Esophagus (tissue), 2 donors: Measurements from ENCODE around the gene FER. TPM values are rescaled to one million over a fixed set of nuclear protein-coding genes. Genes with fewer than 3 reads are reported as not detected.
"Not testable (repeated sequence)": the region's sequence is repeated elsewhere in the genome, so short reads cannot be mapped to it uniquely, and the experiment has no call there.

Experiments
- H3K27ac ChIP-seq, 2 donors: one replicate each; pipeline ENCODE4 v1.5.1; 2013; ENCODE audit warnings: low read depth in 2 of 2, mild to moderate bottlenecking in 2 of 2, inconsistent platforms in 1 of 2, low read length in 1 of 2, moderate library complexity in 1 of 2
- H3K27me3 ChIP-seq, 2 donors: one replicate each; pipeline ENCODE4 v1.6.1; 2013; ENCODE audit warnings: low read length in 2 of 2, control low read depth in 1 of 2, mild to moderate bottlenecking in 1 of 2; ENCODE audit not compliant: insufficient read depth in 2 of 2, control insufficient read depth in 1 of 2
- H3K36me3 ChIP-seq, 2 donors: one replicate each; pipeline ENCODE4 v1.6.1; 2013; ENCODE audit warnings: low read length in 1 of 2; ENCODE audit not compliant: control insufficient read depth in 2 of 2, insufficient read depth in 2 of 2
- H3K4me1 ChIP-seq, 2 donors: one replicate each; pipeline ENCODE4 v1.6.1; 2013; ENCODE audit warnings: low read length in 1 of 2; ENCODE audit not compliant: control insufficient read depth in 2 of 2, insufficient read depth in 2 of 2
- H3K4me3 ChIP-seq, 2 donors: one replicate each; pipeline ENCODE4 v1.5.1; 2013; ENCODE audit warnings: low read length in 2 of 2, mild to moderate bottlenecking in 2 of 2, low read depth in 1 of 2, moderate library complexity in 1 of 2
- H3K9me3 ChIP-seq, 2 donors: one replicate each; pipeline ENCODE4 v1.6.1; 2013; ENCODE audit warnings: mild to moderate bottlenecking in 2 of 2, low read depth in 1 of 2, low read length in 1 of 2, moderate library complexity in 1 of 2; ENCODE audit not compliant: control insufficient read depth in 2 of 2, insufficient read depth in 1 of 2
- WGBS, 2 donors: extraction: QIAGEN DNeasy Blood & Tissue Kit; methylation state at CpG; one replicate each; pipeline ENCODE4 v1.1.7; 2013; 5-methylcytosine and 5-hydroxymethylcytosine counted together
- polyA plus RNA-seq, 2 donors: library from polyadenylated mRNA; stranded (reverse); fragments of 200-250 nt; gene quantifications; one replicate each; pipeline ENCODE4 v1.2.3, GENCODE V29; 2013
- donor health status: healthy with polysubstance abuse.
- donor health status: Bipolar disorder and iron deficiency.

FER gene
- polyA plus RNA-seq = 1 to 10 TPM; 3.2 to 5.1 TPM

DNA sequence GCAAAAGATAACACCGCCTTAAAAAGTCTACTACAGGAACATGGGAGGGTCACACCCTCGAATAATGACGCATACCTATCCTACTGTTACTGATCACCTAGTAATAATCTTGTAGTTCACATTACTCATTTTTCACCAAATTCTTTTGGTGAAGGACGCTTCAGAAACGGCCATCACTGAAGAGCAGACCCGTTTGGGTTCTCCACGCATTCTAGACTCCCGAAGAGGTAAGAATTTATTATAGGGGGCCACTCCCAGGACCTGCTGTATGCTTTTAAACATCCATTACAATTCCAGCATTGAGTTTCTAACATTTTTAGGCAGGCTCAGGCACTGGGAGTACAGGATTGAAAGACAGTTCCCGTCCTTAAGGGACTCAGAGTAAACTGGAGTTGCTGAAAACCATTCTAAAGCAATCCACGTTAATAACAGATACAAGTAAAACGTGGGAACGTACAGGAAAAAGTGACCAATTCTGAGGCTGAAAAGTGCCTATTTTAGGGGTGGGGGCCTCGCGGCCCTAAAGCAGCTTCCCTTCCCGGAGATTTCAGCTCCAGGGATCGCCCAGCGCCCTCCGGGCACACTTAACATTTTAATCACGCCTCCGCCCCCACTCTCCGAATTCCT, at the start of gene FER:
Gene FER, plus strand, starts transcription at position 124 of the 627 bp plus-strand sequence. CDS start 50,286 bp downstream, outside the sequence.
- no peaks in the 10 kb centered on the region for H3K9me3 ChIP-seq
- H3K4me3 ChIP-seq = peak within 1 kb of the TSS; percentile 69 to 87
- peak within 1 kb of the TSS; percentile 93 to 99 for H3K27ac ChIP-seq
- 0 to 1% methylated on average over 21 of the region's 21 CpGs for WGBS, 2 donors
- no peaks in the 10 kb centered on the region for H3K36me3 ChIP-seq
- H3K27me3 ChIP-seq = no peaks in the 10 kb centered on the region
- no peaks in the 10 kb centered on the region for H3K4me1 ChIP-seq

DNA sequence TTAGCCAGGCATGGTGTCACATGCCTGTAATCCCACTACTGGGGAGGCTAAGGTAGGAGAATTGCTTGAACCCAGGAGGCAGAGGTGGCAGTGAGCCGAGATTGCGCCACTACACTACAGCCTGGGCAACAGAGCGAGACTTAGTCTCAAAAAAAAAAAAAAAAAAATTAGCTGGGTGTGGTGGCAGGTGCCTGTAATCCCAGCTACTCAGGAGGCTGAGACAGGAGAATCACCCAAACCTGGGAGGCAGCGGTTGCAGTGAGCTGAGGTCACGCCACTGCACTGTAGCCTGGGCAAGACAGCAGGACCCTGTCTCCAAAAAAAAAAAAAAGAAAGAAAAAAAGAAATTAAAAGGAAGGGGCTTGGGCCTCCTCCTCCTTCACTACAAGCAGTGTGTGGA, 47.3 kb upstream of the FER start:
- H3K36me3 ChIP-seq, H3K27me3 ChIP-seq, H3K4me1 ChIP-seq, H3K4me3 ChIP-seq, H3K27ac ChIP-seq, H3K9me3 ChIP-seq: not testable (repeated sequence)
- WGBS, 2 donors = 95% methylated on average over 5 of the region's 5 CpGs

DNA sequence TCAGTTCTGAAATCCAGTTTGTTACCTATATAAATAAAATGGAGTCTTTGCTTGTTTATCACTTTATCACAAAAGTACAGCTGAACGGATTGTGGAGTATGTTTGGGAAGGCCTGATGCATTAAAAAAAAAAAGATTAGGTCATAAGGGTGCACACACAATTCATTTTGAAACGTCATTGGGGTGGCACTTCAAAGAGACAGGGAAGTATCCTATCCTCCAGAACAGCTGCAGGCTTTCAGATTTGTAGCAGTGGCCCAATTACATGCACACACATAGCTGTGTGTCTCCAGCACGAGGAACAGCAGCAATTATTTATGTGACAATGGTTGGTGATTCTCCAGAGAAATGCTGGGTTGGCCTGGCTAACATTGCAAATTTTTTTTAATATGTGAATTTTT, 46.8 kb upstream of the FER start:
- H3K4me3 ChIP-seq = no peak overlapping the region
- no peaks in the 10 kb centered on the region for H3K27me3 ChIP-seq
- H3K4me1 ChIP-seq = no peaks in the 10 kb centered on the region
- no peaks in the 10 kb centered on the region for H3K9me3 ChIP-seq
- no peaks in the 10 kb centered on the region for H3K36me3 ChIP-seq
- no peak overlapping the region for H3K27ac ChIP-seq
- 34 to 38% methylated on average over 3 of the region's 3 CpGs for WGBS, 2 donors

DNA sequence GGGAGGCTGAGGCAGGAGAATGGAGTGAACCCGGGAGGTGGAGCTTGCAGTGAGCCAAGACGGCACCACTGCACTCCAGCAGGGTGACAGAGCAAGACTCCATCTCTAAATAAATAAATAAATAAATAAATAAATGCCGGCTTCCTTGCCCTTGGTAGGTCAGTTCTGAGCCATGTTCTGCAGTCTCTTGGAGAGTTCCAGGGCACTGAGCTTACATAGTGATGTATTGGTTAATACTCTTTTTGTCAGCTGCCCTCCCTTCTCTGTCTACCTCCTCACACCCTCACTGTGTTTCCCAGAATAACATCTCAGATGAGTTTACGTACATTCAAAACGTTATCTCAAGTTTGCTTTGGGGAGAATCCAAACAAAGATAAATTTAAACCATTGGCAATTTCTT, 45.2 kb upstream of the FER start:
- Histone ChIP-seq H3K4me1 (no peaks in the 10 kb centered on the region), H3K36me3 (no peaks in the 10 kb centered on the region), H3K27me3 (no peaks in the 10 kb centered on the region), H3K9me3 (no peaks in the 10 kb centered on the region), H3K4me3 (no peak overlapping the region), H3K27ac (no peak overlapping the region)
- WGBS, 2 donors = 80 to 85% methylated on average over 5 of the region's 5 CpGs

DNA sequence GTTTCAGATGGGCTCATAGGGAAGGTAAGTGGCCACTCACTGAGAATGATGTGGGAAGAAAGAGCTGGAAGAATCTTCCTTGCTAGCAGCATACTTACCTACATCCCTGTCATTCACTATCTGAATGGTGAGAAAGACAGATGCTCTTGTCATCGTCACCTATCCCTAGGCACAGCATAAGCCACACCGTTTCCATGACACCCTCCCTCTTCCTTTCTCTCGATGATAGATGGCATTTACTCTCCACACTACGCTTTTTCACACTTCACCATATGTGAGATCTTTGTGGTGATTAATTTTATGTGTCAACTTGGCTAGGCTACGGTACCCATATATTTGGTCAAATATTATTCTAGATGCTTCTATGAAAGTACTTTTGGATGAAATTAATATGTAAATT, 44.4 kb upstream of the FER start:
- Histone ChIP-seq H3K9me3 (no peaks in the 10 kb centered on the region), H3K4me1 (no peaks in the 10 kb centered on the region), H3K27ac (no peak overlapping the region), H3K36me3 (no peaks in the 10 kb centered on the region), H3K4me3 (no peak overlapping the region), H3K27me3 (no peaks in the 10 kb centered on the region)
- 66 to 70% methylated on average over 5 of the region's 5 CpGs for WGBS, 2 donors

DNA sequence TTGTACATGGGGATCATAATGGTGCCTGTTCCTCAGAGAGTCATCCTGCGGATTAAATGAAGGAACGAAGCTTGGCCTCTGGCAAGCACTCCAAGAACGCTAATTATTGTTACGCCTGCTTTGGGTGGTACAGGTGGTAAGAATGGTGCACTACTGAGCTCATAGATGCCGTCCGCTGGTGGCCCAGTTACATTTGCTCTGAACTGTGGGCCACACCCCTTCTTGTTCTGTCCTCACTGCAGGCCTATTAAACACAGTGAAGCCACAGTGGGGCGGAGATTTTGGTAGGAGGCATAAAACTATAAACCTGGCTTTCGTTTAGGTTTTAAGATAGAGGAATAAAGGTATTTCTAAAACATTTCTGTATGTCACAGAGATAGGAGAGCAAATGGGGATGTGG, 40.6 kb upstream of the FER start:
- Histone ChIP-seq H3K4me1 (no peaks in the 10 kb centered on the region), H3K9me3 (no peaks in the 10 kb centered on the region), H3K27ac (no peak overlapping the region), H3K27me3 (no peaks in the 10 kb centered on the region), H3K36me3 (no peaks in the 10 kb centered on the region), H3K4me3 (no peak overlapping the region)
- 93 to 94% methylated on average over 8 of the region's 8 CpGs for WGBS, 2 donors

DNA sequence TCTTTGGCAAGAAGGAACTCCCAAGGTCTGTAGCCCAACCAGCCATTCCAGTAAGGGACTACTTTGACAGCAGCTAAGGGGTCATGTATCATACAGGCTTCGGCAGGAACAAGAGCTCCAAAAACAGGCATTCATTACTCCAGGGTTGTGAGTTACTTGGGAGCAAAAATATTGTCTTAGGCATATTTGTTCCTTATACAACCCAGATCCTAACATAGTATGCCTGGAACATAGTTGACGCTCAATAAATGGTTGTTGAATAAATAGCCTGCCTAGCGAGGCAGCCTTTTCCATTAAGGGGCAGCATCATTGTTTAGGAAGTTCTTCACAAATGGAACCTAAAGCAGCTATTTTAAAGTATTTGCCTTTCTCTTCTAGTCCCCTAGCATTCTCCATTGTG, 35.8 kb upstream of the FER start:
- Histone ChIP-seq H3K27ac (no peak overlapping the region), H3K27me3 (no peaks in the 10 kb centered on the region), H3K4me3 (no peak overlapping the region), H3K36me3 (no peaks in the 10 kb centered on the region), H3K4me1 (no peaks in the 10 kb centered on the region), H3K9me3 (no peaks in the 10 kb centered on the region)
- WGBS, 2 donors = 71 to 72% methylated on average over 3 of the region's 3 CpGs

DNA sequence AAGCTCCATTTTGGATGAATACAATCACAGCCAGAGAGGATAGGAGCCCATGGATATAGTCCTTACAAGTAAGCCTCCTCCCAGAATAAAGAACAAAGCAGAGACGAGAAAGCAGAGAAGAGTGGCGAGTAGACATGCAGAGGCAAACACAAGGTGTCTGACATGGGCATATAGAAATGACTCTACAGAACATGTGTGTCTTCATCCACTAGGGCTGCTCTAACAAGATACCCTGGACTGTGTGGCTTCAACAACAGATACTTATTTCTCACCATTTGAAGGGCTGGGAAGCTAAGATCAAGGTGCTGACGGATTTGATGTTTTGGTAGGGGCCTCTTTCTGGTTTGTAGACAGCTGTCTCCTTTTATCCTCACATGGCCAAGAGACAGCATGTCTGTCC, 32.3 kb upstream of the FER start:
- Histone ChIP-seq H3K27ac (no peak overlapping the region), H3K27me3 (no peaks in the 10 kb centered on the region), H3K4me3 (no peak overlapping the region), H3K9me3 (no peaks in the 10 kb centered on the region), H3K36me3 (no peaks in the 10 kb centered on the region), H3K4me1 (no peaks in the 10 kb centered on the region)
- 76 to 82% methylated on average over 3 of the region's 3 CpGs for WGBS, 2 donors

DNA sequence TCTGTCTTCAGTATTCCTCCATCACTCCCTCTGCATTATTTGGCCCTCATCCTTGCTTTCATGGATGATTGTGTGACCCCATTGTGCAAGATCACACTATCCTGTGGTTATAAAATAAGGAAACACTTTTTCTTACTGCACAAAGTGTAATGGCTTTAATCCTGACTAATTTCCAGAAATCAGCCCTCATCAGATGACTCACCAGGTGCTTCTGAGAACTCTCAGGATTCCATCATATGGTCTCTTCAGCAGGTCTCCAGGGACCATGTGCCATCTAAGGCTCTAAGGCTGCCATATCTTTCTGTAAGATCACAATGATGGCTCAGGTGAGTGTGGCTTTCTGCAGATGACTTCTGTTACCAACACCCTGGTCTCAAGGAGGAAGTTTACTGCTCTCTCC, 27.3 kb upstream of the FER start:
- Histone ChIP-seq H3K36me3 (no peaks in the 10 kb centered on the region), H3K27me3 (no peaks in the 10 kb centered on the region), H3K4me1 (no peaks in the 10 kb centered on the region), H3K9me3 (no peaks in the 10 kb centered on the region), H3K27ac (no peak overlapping the region), H3K4me3 (no peak overlapping the region)

DNA sequence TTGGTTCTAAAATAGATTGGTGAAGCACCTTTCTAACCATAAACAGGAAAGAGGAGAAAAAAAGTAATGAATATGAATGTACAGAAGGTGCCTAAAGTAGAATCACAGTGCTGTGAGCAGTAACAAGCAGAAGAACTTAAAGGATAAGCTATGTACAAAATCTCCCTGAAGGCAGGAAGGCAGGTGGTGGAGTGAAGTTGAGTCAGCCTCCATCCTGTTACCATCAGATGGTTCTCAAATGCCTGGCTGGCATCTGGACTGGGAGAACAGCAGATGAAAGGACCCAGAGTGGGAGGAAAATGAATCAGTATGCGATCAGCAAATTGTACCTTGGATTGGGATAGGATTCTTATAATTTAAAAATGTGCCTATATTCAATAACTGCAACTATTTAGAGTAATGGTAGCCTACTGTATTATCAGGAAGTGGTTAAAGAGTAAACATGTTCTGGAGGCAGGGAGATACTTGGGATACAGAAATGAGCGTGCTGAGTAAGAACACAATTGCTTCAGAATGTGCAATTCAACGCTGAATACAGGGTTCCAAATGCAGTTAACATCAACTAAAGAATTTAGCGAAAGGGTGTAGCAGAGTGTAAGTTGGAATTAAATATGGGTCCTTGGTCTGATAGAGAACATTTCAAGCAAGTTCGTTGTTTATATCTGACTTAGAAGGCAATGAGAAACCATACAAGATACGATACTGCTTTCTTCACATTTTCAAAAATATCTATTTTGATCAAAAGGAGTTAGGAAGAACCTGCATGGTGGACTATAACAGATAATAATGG, 21.1 kb upstream of the FER start:
- no peak overlapping the region for H3K27ac ChIP-seq
- H3K4me1 ChIP-seq = no peaks in the 10 kb centered on the region
- H3K27me3 ChIP-seq = no peaks in the 10 kb centered on the region
- no peaks in the 10 kb centered on the region for H3K9me3 ChIP-seq
- H3K36me3 ChIP-seq = no peaks in the 10 kb centered on the region
- WGBS, 2 donors = 77 to 78% methylated on average over 6 of the region's 6 CpGs
- H3K4me3 ChIP-seq = peak overlapping the region in 1 of 2 donors; percentile 82
